ENCODE results near the gene MPDU1.

The MPDU1 gene

GRCh38 chr17:7572588-7573323, 10.9 kb upstream of the MPDU1 start:
- H3K27ac Mint-ChIP-seq: peak overlapping the region; percentile 100
- no peaks in the 10 kb centered on the region for H3K27me3 Mint-ChIP-seq (ENCODE audit: low read depth)
- H3K4me1 Mint-ChIP-seq (ENCODE audit: low read depth): peaks cover 44% of the 10 kb centered on the region
- H3K4me3 Mint-ChIP-seq: peak overlapping the region; percentile 95
- H3K9me3 Mint-ChIP-seq: no peaks in the 10 kb centered on the region
- H3K36me3 Mint-ChIP-seq (ENCODE audit: low read depth): peaks cover 64% of the 10 kb centered on the region

- Mint-ChIP-seq H3K36me3 (ENCODE audit: low read depth) (peaks cover 69% of the 10 kb centered on the region), H3K4me3 (peak overlapping the region; percentile 95), H3K9me3 (no peaks in the 10 kb centered on the region), H3K27ac (peak overlapping the region; percentile 100), H3K27me3 (ENCODE audit: low read depth) (no peaks in the 10 kb centered on the region), H3K4me1 (ENCODE audit: low read depth) (peaks cover 49% of the 10 kb centered on the region)
Observed at GRCh38 chr17:7573324-7574080, 10.2 kb upstream of the MPDU1 start.

- Mint-ChIP-seq H3K36me3 (ENCODE audit: low read depth) (peaks cover 71% of the 10 kb centered on the region), H3K4me3 (peak overlapping the region; percentile 95), H3K9me3 (no peaks in the 10 kb centered on the region), H3K27ac (peak overlapping the region; percentile 100), H3K4me1 (ENCODE audit: low read depth) (peaks cover 50% of the 10 kb centered on the region), H3K27me3 (ENCODE audit: low read depth) (no peaks in the 10 kb centered on the region)
Observed at GRCh38 chr17:7574176-7574953, 9.3 kb upstream of the MPDU1 start.

GRCh38 chr17:7575481-7575883, 8.2 kb upstream of the MPDU1 start:
- Mint-ChIP-seq H3K4me3 (peak overlapping the region; percentile 95), H3K27ac (no peak overlapping the region), H3K36me3 (ENCODE audit: low read depth) (peaks cover 69% of the 10 kb centered on the region), H3K9me3 (no peaks in the 10 kb centered on the region), H3K4me1 (ENCODE audit: low read depth) (peaks cover 58% of the 10 kb centered on the region), H3K27me3 (ENCODE audit: low read depth) (no peaks in the 10 kb centered on the region)

- Mint-ChIP-seq H3K4me1 (ENCODE audit: low read depth) (peaks cover 60% of the 10 kb centered on the region), H3K27me3 (ENCODE audit: low read depth) (no peaks in the 10 kb centered on the region), H3K27ac (no peak overlapping the region), H3K9me3 (no peaks in the 10 kb centered on the region), H3K4me3 (peak overlapping the region; percentile 95), H3K36me3 (ENCODE audit: low read depth) (peaks cover 71% of the 10 kb centered on the region)
Observed at GRCh38 chr17:7575959-7576358, 7.7 kb upstream of the MPDU1 start.

GRCh38 chr17:7576432-7576937, 7.2 kb upstream of the MPDU1 start:
- Mint-ChIP-seq H3K4me3 (peak overlapping the region; percentile 28), H3K9me3 (no peaks in the 10 kb centered on the region), H3K27ac (peak overlapping the region; percentile 57), H3K27me3 (ENCODE audit: low read depth) (no peaks in the 10 kb centered on the region), H3K36me3 (ENCODE audit: low read depth) (peaks cover 73% of the 10 kb centered on the region), H3K4me1 (ENCODE audit: low read depth) (peaks cover 59% of the 10 kb centered on the region)

- Mint-ChIP-seq H3K27ac (peak overlapping the region; percentile 38), H3K36me3 (ENCODE audit: low read depth) (peaks cover 70% of the 10 kb centered on the region)
Observed at GRCh38 chr17:7577327-7578199, 6.1 kb upstream of the MPDU1 start.

GRCh38 chr17:7579001-7579833, 4.4 kb upstream of the MPDU1 start, which contains the start of gene CD68:
TSS of gene CD68 (plus strand) at chr17:7579638. CDS start at chr17:7579678, 40 bp downstream.
- Mint-ChIP-seq H3K27ac (peak within 1 kb of the TSS; percentile 87), H3K27me3 (ENCODE audit: low read depth) (no peaks in the 10 kb centered on the region), H3K9me3 (no peaks in the 10 kb centered on the region), H3K4me1 (ENCODE audit: low read depth) (peaks cover 60% of the 10 kb centered on the region), H3K36me3 (ENCODE audit: low read depth) (peaks cover 61% of the 10 kb centered on the region), H3K4me3 (peak within 1 kb of the TSS; percentile 64)

More at GRCh38 chr17:7577327-7578199, 6.1 kb upstream of the MPDU1 start:
- Mint-ChIP-seq H3K4me1 (ENCODE audit: low read depth) (peaks cover 58% of the 10 kb centered on the region), H3K9me3 (no peaks in the 10 kb centered on the region), H3K4me3 (peak overlapping the region; percentile 12), H3K27me3 (ENCODE audit: low read depth) (no peaks in the 10 kb centered on the region)

GRCh38 chr17:7579834-7580603, 3.6 kb upstream of the MPDU1 start:
- Mint-ChIP-seq H3K9me3 (no peaks in the 10 kb centered on the region), H3K36me3 (ENCODE audit: low read depth) (peaks cover 55% of the 10 kb centered on the region), H3K4me1 (ENCODE audit: low read depth) (peaks cover 56% of the 10 kb centered on the region), H3K4me3 (peak overlapping the region; percentile 14), H3K27ac (peak overlapping the region; percentile 87), H3K27me3 (ENCODE audit: low read depth) (no peaks in the 10 kb centered on the region)

- H3K36me3 Mint-ChIP-seq (ENCODE audit: low read depth): peaks cover 48% of the 10 kb centered on the region
Observed at GRCh38 chr17:7580604-7581575, 2.8 kb upstream of the MPDU1 start.

GRCh38 chr17:7582396-7583252, 1.0 kb upstream of the MPDU1 start:
- Mint-ChIP-seq H3K4me3 (peak overlapping the region; percentile 96), H3K36me3 (ENCODE audit: low read depth) (peaks cover 38% of the 10 kb centered on the region), H3K4me1 (ENCODE audit: low read depth) (peaks cover 47% of the 10 kb centered on the region)

More at GRCh38 chr17:7580604-7581575, 2.8 kb upstream of the MPDU1 start:
- peak overlapping the region; percentile 56 for H3K4me3 Mint-ChIP-seq
- H3K27me3 Mint-ChIP-seq (ENCODE audit: low read depth): no peaks in the 10 kb centered on the region
- H3K4me1 Mint-ChIP-seq (ENCODE audit: low read depth): peaks cover 56% of the 10 kb centered on the region
- H3K9me3 Mint-ChIP-seq: no peaks in the 10 kb centered on the region
- H3K27ac Mint-ChIP-seq: peak overlapping the region; percentile 87

More at GRCh38 chr17:7582396-7583252, 1.0 kb upstream of the MPDU1 start:
- H3K27ac Mint-ChIP-seq: peak overlapping the region; percentile 62
- H3K9me3 Mint-ChIP-seq: no peaks in the 10 kb centered on the region
- no peaks in the 10 kb centered on the region for H3K27me3 Mint-ChIP-seq (ENCODE audit: low read depth)

Measured in T-helper 1 cell treated with Interleukin-12 subunit alpha and Interleukin-12 subunit beta and Interleukin-4 antibody, amounts not matched to agents 30 μg/mL and 1 μg/mL, for 36 hours (primary cell).